H1 (cell line): Measurements from ENCODE around the gene GAR1. TPM values are rescaled to one million over a fixed set of nuclear protein-coding genes. Genes with fewer than 3 reads are reported as not detected.

Source experiments
- CTCF ChIA-PET: fragments of 300-600 bp; sonication (Branson Sonifier 250); formaldehyde crosslinking; loops from one replicate; lab custom pipeline; 2021; ENCODE audit not compliant: partially characterized antibody; lab: Charles Lee
- POLR2A ChIA-PET: fragments of 300-600 bp; sonication (Branson Sonifier 250); formaldehyde crosslinking; loops from one replicate; lab custom pipeline; 2021; ENCODE audit warnings: inconsistent platforms; ENCODE audit not compliant: partially characterized antibody; lab: Charles Lee
- DNase-seq, 2 experiments: peaks; one replicate each; pipeline versions ENCODE4 v3.0.0 to v3.0.0-alpha.2; 2010 to 2022; ENCODE audit warnings: low spot score in 2 of 2, low read depth in 1 of 2, mixed read lengths in 1 of 2
- FAIRE-seq: peaks from 2 replicates; lab custom pipeline; 2011; peaks lifted over from hg19 to GRCh38; lab: Jason Lieb, UNC
- H2AFZ ChIP-seq: 2 replicates; pipeline ENCODE4 v1.8.1; 2012; ENCODE audit warnings: low read length, inconsistent platforms
- H2AK5ac ChIP-seq: 2 replicates; pipeline ENCODE4 v1.6.1; 2013; ENCODE audit warnings: low read depth, low read length
- H2BK120ac ChIP-seq: replicated peaks from 2 replicates; pipeline ENCODE3; 2013; ENCODE audit warnings: low read depth, low read length, inconsistent platforms
- H2BK12ac ChIP-seq: 2 replicates; pipeline ENCODE4 v1.6.1; 2013; ENCODE audit warnings: low read depth, low read length
- H2BK15ac ChIP-seq: 2 replicates; pipeline ENCODE4 v1.6.1; 2013; ENCODE audit warnings: low read length
- H2BK20ac ChIP-seq: 2 replicates; pipeline ENCODE4 v1.6.1; 2013; ENCODE audit warnings: low read length
- H2BK5ac ChIP-seq: 2 replicates; pipeline ENCODE4 v1.6.1; 2013; ENCODE audit warnings: low read depth, low read length
- H3K14ac ChIP-seq: 2 replicates; pipeline ENCODE4 v1.6.1; 2013; ENCODE audit warnings: inconsistent platforms; ENCODE audit not compliant: insufficient read length
- H3K18ac ChIP-seq: 2 replicates; pipeline ENCODE4 v1.6.1; 2013; ENCODE audit warnings: low read length; ENCODE audit errors: extremely low read depth
- H3K23ac ChIP-seq: 2 replicates; pipeline ENCODE4 v1.6.1; 2013; ENCODE audit warnings: inconsistent platforms; ENCODE audit not compliant: insufficient read length
- H3K23me2 ChIP-seq: 2 replicates; pipeline ENCODE4 v1.6.1; 2013; ENCODE audit warnings: low read depth, low read length
- H3K27ac ChIP-seq: 2 replicates; pipeline ENCODE4 v1.6.1; 2011; ENCODE audit warnings: low read depth, low read length, inconsistent platforms
- H3K27me3 ChIP-seq, 4 experiments: replicated peaks in 1 of 4; 1 replicate in 1 of 4; 2 replicates in 3 of 4; pipeline versions ENCODE4 v1.6.1 to v1.8.1; 2011 to 2013; ENCODE audit warnings: low read length in 3 of 4, mild to moderate bottlenecking in 3 of 4, inconsistent platforms in 2 of 4, mixed read lengths in 2 of 4, moderate library complexity in 1 of 4; ENCODE audit not compliant: control insufficient read depth in 3 of 4, insufficient read depth in 3 of 4; ENCODE audit errors: extremely low read depth in 1 of 4
- H3K36me3 ChIP-seq, 4 experiments: 2 replicates each; pipeline versions ENCODE4 v1.6.1 to v1.8.1; 2011 to 2013; ENCODE audit warnings: mild to moderate bottlenecking in 4 of 4, low read length in 3 of 4, moderate library complexity in 2 of 4, control low read depth in 1 of 4, inconsistent platforms in 1 of 4; ENCODE audit not compliant: insufficient read depth in 4 of 4, control insufficient read depth in 2 of 4
- H3K4ac ChIP-seq: replicated peaks from 2 replicates; pipeline ENCODE3; 2013; ENCODE audit warnings: low read length, low read depth, mixed read lengths, inconsistent platforms; ENCODE audit not compliant: insufficient read length
- H3K4me1 ChIP-seq, 4 experiments: replicated peaks in 1 of 4; 1 replicate in 1 of 4; 2 replicates in 3 of 4; pipeline versions ENCODE4 v1.6.1 to v1.8.1; 2011 to 2013; ENCODE audit warnings: low read length in 3 of 4, inconsistent platforms in 2 of 4, mixed read lengths in 1 of 4; ENCODE audit not compliant: insufficient read depth in 4 of 4, control insufficient read depth in 3 of 4
- H3K4me2 ChIP-seq, 2 experiments: 2 replicates each; pipeline versions ENCODE4 v1.6.1 to v1.8.1; 2011 to 2013; ENCODE audit warnings: low read depth in 2 of 2, low read length in 2 of 2, control low read depth in 1 of 2, inconsistent platforms in 1 of 2, mild to moderate bottlenecking in 1 of 2; ENCODE audit not compliant: insufficient read depth in 1 of 2
- H3K4me3 ChIP-seq, 4 experiments: fragments of 200-600, 300-600 bp in 1 of 4; sonication (generic), shearing (Covaris generic), sonication (Bioruptor Twin) in 1 of 4; 2 replicates each; pipeline versions ENCODE4 v1.5.1 to v1.8.1; 2011 to 2016; ENCODE audit warnings: low read length in 4 of 4, low read depth in 3 of 4, control low read depth in 2 of 4, inconsistent platforms in 2 of 4, mild to moderate bottlenecking in 2 of 4, mixed read lengths in 1 of 4, moderate library complexity in 1 of 4; ENCODE audit not compliant: insufficient read depth in 2 of 4; ENCODE audit errors: extremely low read depth in 1 of 4
- H3K56ac ChIP-seq: replicated peaks from 2 replicates; pipeline ENCODE3; 2013; ENCODE audit warnings: low read depth, mild to moderate bottlenecking, mixed read lengths, low read length, inconsistent platforms; ENCODE audit not compliant: insufficient read length
- H3K79me1 ChIP-seq: 2 replicates; pipeline ENCODE4 v1.6.1; 2013; ENCODE audit warnings: low read depth, low read length, control low read depth
- H3K79me2 ChIP-seq, 2 experiments: 2 replicates each; pipeline versions ENCODE4 v1.6.1 to v1.8.1; 2012 to 2013; ENCODE audit warnings: low read length in 2 of 2, mild to moderate bottlenecking in 2 of 2, inconsistent platforms in 1 of 2; ENCODE audit not compliant: insufficient read depth in 2 of 2, control insufficient read depth in 1 of 2
- H3K9ac ChIP-seq, 4 experiments: replicated peaks in 1 of 4; 1 replicate in 1 of 4; 2 replicates in 3 of 4; pipeline versions ENCODE4 v1.6.1 to v1.8.1; 2011 to 2013; ENCODE audit warnings: low read depth in 3 of 4, low read length in 3 of 4, control low read depth in 2 of 4, mild to moderate bottlenecking in 2 of 4, moderate library complexity in 2 of 4, inconsistent platforms in 1 of 4; ENCODE audit errors: extremely low read depth in 1 of 4
- H3K9me3 ChIP-seq, 2 experiments: 2 replicates each; pipeline versions ENCODE4 v1.6.1 to v1.8.1; 2012 to 2013; ENCODE audit warnings: mild to moderate bottlenecking in 2 of 2, moderate library complexity in 2 of 2, control low read depth in 1 of 2, inconsistent platforms in 1 of 2, low read depth in 1 of 2, low read length in 1 of 2, mixed read lengths in 1 of 2; ENCODE audit not compliant: insufficient read depth in 2 of 2
- H4K20me1 ChIP-seq, 2 experiments: replicated peaks in 1 of 2; 2 replicates each; pipeline versions ENCODE3 to v1.8.1; 2011 to 2013; ENCODE audit warnings: inconsistent platforms in 2 of 2, low read length in 2 of 2, mild to moderate bottlenecking in 1 of 2; ENCODE audit not compliant: insufficient read depth in 2 of 2, control insufficient read depth in 1 of 2
- H4K5ac ChIP-seq: 2 replicates; pipeline ENCODE4 v1.6.1; 2013; ENCODE audit warnings: low read length, low read depth, mixed read lengths, inconsistent platforms; ENCODE audit not compliant: insufficient read length
- H4K8ac ChIP-seq: 2 replicates; pipeline ENCODE4 v1.8.0; 2013; ENCODE audit warnings: mild to moderate bottlenecking, moderate library complexity, low read length, inconsistent platforms; ENCODE audit not compliant: insufficient read depth; ENCODE audit errors: extremely low read depth
- H4K91ac ChIP-seq: replicated peaks from 2 replicates; pipeline ENCODE3; 2013; ENCODE audit warnings: low read length, mixed read lengths, inconsistent platforms; ENCODE audit not compliant: insufficient read length
- ASH2L ChIP-seq: fragments of 200-600, 300-600 bp; sonication (generic); IDR thresholded peaks from one replicate; pipeline ENCODE4 v1.7.1; 2017; ENCODE audit warnings: low read length
- CTBP2 ChIP-seq: IDR thresholded peaks from 2 replicates; pipeline ENCODE4 v1.7.0; 2011; ENCODE audit warnings: borderline replicate concordance, mild to moderate bottlenecking, moderate library complexity, mixed read lengths, low read length; ENCODE audit not compliant: insufficient read depth, insufficient read length
- CTCF ChIP-seq, 3 experiments: IDR thresholded peaks; 1 replicate in 2 of 3; 2 replicates in 1 of 3; pipeline versions ENCODE4 v1.5.1 to v1.6.1; 2011; ENCODE audit warnings: low read length in 3 of 3, mild to moderate bottlenecking in 3 of 3, inconsistent platforms in 2 of 3, low read depth in 1 of 3, moderate library complexity in 1 of 3; ENCODE audit not compliant: insufficient read depth in 1 of 3; ENCODE audit errors: control extremely low read depth in 1 of 3
- GTF2F1 ChIP-seq: IDR thresholded peaks from 2 replicates; pipeline ENCODE4 v1.6.1; 2012; ENCODE audit warnings: low read depth, low read length, improper control_type of control experiment, borderline replicate concordance
- JUN ChIP-seq: IDR thresholded peaks from 2 replicates; pipeline ENCODE4 v1.6.1; 2011; ENCODE audit warnings: low read depth, mild to moderate bottlenecking, improper control_type of control experiment, low read length
- POLR2A ChIP-seq, 2 experiments: IDR thresholded peaks; 1 replicate in 1 of 2; 2 replicates in 1 of 2; pipeline ENCODE4 v1.6.1; 2011; ENCODE audit warnings: low read depth in 2 of 2, low read length in 2 of 2, mild to moderate bottlenecking in 2 of 2; ENCODE audit errors: control extremely low read depth in 1 of 2
- POU5F1 ChIP-seq: IDR thresholded peaks from 2 replicates; pipeline ENCODE4 v1.6.1; 2011; ENCODE audit warnings: low read depth, mild to moderate bottlenecking, low read length, moderate library complexity
- RNF2 ChIP-seq: fragments of 200-900, 300-1000 bp; sonication (generic); IDR thresholded peaks from 2 replicates; pipeline ENCODE4 v1.7.1; 2016; ENCODE audit warnings: borderline replicate concordance, low read depth, mild to moderate bottlenecking, antibody characterized with exemption, low read length; ENCODE audit not compliant: poor library complexity, severe bottlenecking; ENCODE audit errors: missing control alignments
- RXRA ChIP-seq: IDR thresholded peaks from 2 replicates; pipeline ENCODE4 v1.6.1; 2011; ENCODE audit warnings: low read depth, mild to moderate bottlenecking, low read length, moderate library complexity; ENCODE audit not compliant: insufficient read depth
- TAF1 ChIP-seq: IDR thresholded peaks from 2 replicates; pipeline ENCODE4 v1.6.1; 2011; ENCODE audit warnings: mild to moderate bottlenecking, low read depth, low read length
- YY1 ChIP-seq: IDR thresholded peaks from 2 replicates; pipeline ENCODE4 v1.6.1; 2011; ENCODE audit warnings: low read depth, mild to moderate bottlenecking, low read length
- WGBS, 2 experiments: shearing (Covaris generic) in 1 of 2; methylation state at CpG; one replicate each; pipeline versions ENCODE4 v1.1.6 to v1.1.7; 2013 to 2015; ENCODE audit warnings: low lambda C conversion rate in 2 of 2, mixed read lengths in 2 of 2, inconsistent platforms in 1 of 2, low coverage in 1 of 2, missing lambda C conversion rate in 1 of 2; ENCODE audit not compliant: insufficient replicate concordance in 2 of 2, insufficient coverage in 1 of 2, insufficient read length in 1 of 2; ENCODE audit errors: extremely low coverage in 1 of 2, missing lambda C conversion rate in 1 of 2; 5-methylcytosine and 5-hydroxymethylcytosine counted together
- polyA plus RNA-seq, 7 experiments: library from polyadenylated mRNA; depleted of rRNA in 3 of 7; stranded (reverse) in 5 of 7; unstranded in 2 of 7; fragments of >200 nt in 5 of 7; fragments of 200-250 nt in 2 of 7; gene quantifications; 1 replicate in 5 of 7; 2 replicates in 1 of 7; 4 replicates in 1 of 7; pipeline versions ENCODE4 v1.2.1 to v1.2.3, GENCODE V29; 2011 to 2013; ENCODE audit warnings: missing spikeins in 2 of 7, mixed read lengths in 2 of 7
- total RNA-seq: library from RNA; stranded (reverse); fragmentation: NEBNext Ultra II Directional; extraction: Animal tissue kit (Norgen Biotek cat#: 25700); gene quantifications from 2 replicates; pipeline ENCODE4 v1.2.1, GENCODE V29; 2021

The GAR1 gene
- total and polyA plus RNA-seq, 2 of the 8 experiments (the other 6 are each of a cell fraction or from before 2014, with no cell fraction given): 14.5 to 37.5 TPM

GRCh38 chr4:109861916-109862511 is 46.5 kb downstream of the GAR1 start:
- no peak overlapping the region for H4K5ac ChIP-seq
- no peak overlapping the region for H3K56ac ChIP-seq
- H3K4me1 ChIP-seq: peaks cover 0 to 3% (median 0%) of the 10 kb centered on the region in 4 experiments; a peak in 1 of 7 replicates
- no peak for FAIRE-seq
- no peak overlapping the region for H2AK5ac ChIP-seq
- no peak overlapping the region for H3K14ac ChIP-seq
- H4K91ac ChIP-seq: no peak overlapping the region
- H4K20me1 ChIP-seq: no peaks in the 10 kb centered on the region
- WGBS, 2 experiments: 86% methylated on average over 3 of the region's 3 CpGs; no CpG with 5 or more reads in 1 of the 2 experiments
- no peaks in the 10 kb centered on the region for H3K23me2 ChIP-seq
- H3K79me2 ChIP-seq: no peaks in the 10 kb centered on the region
- H3K27ac ChIP-seq: no peak overlapping the region
- H2AFZ ChIP-seq: no peak overlapping the region
- H2BK20ac ChIP-seq: no peak overlapping the region
- H3K79me1 ChIP-seq: no peaks in the 10 kb centered on the region
- H3K27me3 ChIP-seq: no peaks in the 10 kb centered on the region
- H2BK120ac ChIP-seq: no peak overlapping the region
- H2BK12ac ChIP-seq: no peak overlapping the region
- no peak overlapping the region for H3K18ac ChIP-seq
- TF ChIP-seq RXRA: no peak
- TF ChIP-seq ASH2L: no peak
- TF ChIP-seq POU5F1: no peak
- TF ChIP-seq YY1: no peak
- no peak for TF ChIP-seq TAF1
- no peak for TF ChIP-seq CTCF (IDR thresholded peaks at IDR 0.05; ENCODE audit: control extremely low read depth in 1 of 3, insufficient read depth in 1 of 3, low read depth in 1 of 3, low read length in 3 of 3)
- TF ChIP-seq JUN: no peak
- TF ChIP-seq GTF2F1: no peak
- no peak for TF ChIP-seq RNF2
- no peak for TF ChIP-seq POLR2A (IDR thresholded peaks at IDR 0.05; ENCODE audit: control extremely low read depth in 1 of 2, low read depth in 2 of 2, low read length in 2 of 2)
- no peak for TF ChIP-seq CTBP2
- TF ChIP-seq, all 59 proteins: peak for 0
- no peak overlapping the region for H4K8ac ChIP-seq
- H3K4ac ChIP-seq: no peak overlapping the region
- H3K4me3 ChIP-seq: no peak overlapping the region
- POLR2A ChIA-PET: no interaction called here
- no peaks in the 10 kb centered on the region for H3K36me3 ChIP-seq
- no peak for DNase-seq
- no peak overlapping the region for H3K23ac ChIP-seq
- H3K9me3 ChIP-seq: no peaks in the 10 kb centered on the region; a peak in 1 of 4 replicates
- H3K9ac ChIP-seq: no peak overlapping the region
- CTCF ChIA-PET: interaction anchor here (2.3 kb wide), 1 partner anchor 19 kb away, joined by 7 read pairs; no protein-coding TSS in a partner anchor
- no peak overlapping the region for H2BK5ac ChIP-seq
- H3K4me2 ChIP-seq: no peak overlapping the region
- H2BK15ac ChIP-seq: no peak overlapping the region
